SHP77 treated with DMSO at 0.1 percent for 48 hours (cell line): Measurements from ENCODE around the gene TSPY8.
"Not testable (repeated sequence)": the region's sequence is repeated elsewhere in the genome, so short reads cannot be mapped to it uniquely, and the experiment has no call there.

Experiments
- DNase-seq: peaks from one replicate; lab custom pipeline; 2025; lab: John Stamatoyannopoulos, UW

The TSPY8 gene

GRCh38 chrY:9357497-9357896, at the start of gene TSPY8:
TSS of gene TSPY8 (plus strand) at chrY:9357797. CDS start at chrY:9357843, 46 bp downstream.
- DNase-seq = not testable (repeated sequence)

- DNase-seq = no peak
Measured at GRCh38 chrY:9320996-9321395, 36.6 kb upstream of the TSPY8 start.

GRCh38 chrY:9337164-9337563, 20.4 kb upstream of the TSPY8 start, which contains the start of gene TSPY4:
TSS of gene TSPY4 (plus strand) at chrY:9337464. CDS start at chrY:9337510, 46 bp downstream.
- DNase-seq = not testable (repeated sequence)

- DNase-seq = not testable (repeated sequence)
Measured at GRCh38 chrY:9396527-9396926, 38.9 kb downstream of the TSPY8 start.

GRCh38 chrY:9398121-9398520, 40.5 kb downstream of the TSPY8 start, which contains the start of gene TSPY3:
TSS of gene TSPY3 (plus strand) at chrY:9398421. CDS start at chrY:9398467, 46 bp downstream.
- DNase-seq = not testable (repeated sequence)
